H1 (cell line): ENCODE results near the gene MYLK. TPM values are rescaled to one million over a fixed set of nuclear protein-coding genes. Genes with fewer than 3 reads are reported as not detected.

ENCODE experiments used
- CTCF ChIA-PET: fragments of 300-600 bp; sonication (Branson Sonifier 250); formaldehyde crosslinking; loops from one replicate; lab custom pipeline; 2021; ENCODE audit not compliant: partially characterized antibody; lab: Charles Lee
- POLR2A ChIA-PET: fragments of 300-600 bp; sonication (Branson Sonifier 250); formaldehyde crosslinking; loops from one replicate; lab custom pipeline; 2021; ENCODE audit warnings: inconsistent platforms; ENCODE audit not compliant: partially characterized antibody; lab: Charles Lee
- DNase-seq, 2 experiments: peaks; one replicate each; pipeline versions ENCODE4 v3.0.0 to v3.0.0-alpha.2; 2010 to 2022; ENCODE audit warnings: low spot score in 2 of 2, low read depth in 1 of 2, mixed read lengths in 1 of 2
- FAIRE-seq: peaks from 2 replicates; lab custom pipeline; 2011; peaks lifted over from hg19 to GRCh38; lab: Jason Lieb, UNC
- H2AFZ ChIP-seq: 2 replicates; pipeline ENCODE4 v1.8.1; 2012; ENCODE audit warnings: low read length, inconsistent platforms
- H2AK5ac ChIP-seq: 2 replicates; pipeline ENCODE4 v1.6.1; 2013; ENCODE audit warnings: low read depth, low read length
- H2BK120ac ChIP-seq: replicated peaks from 2 replicates; pipeline ENCODE3; 2013; ENCODE audit warnings: low read depth, low read length, inconsistent platforms
- H2BK12ac ChIP-seq: 2 replicates; pipeline ENCODE4 v1.6.1; 2013; ENCODE audit warnings: low read depth, low read length
- H2BK15ac ChIP-seq: 2 replicates; pipeline ENCODE4 v1.6.1; 2013; ENCODE audit warnings: low read length
- H2BK20ac ChIP-seq: 2 replicates; pipeline ENCODE4 v1.6.1; 2013; ENCODE audit warnings: low read length
- H2BK5ac ChIP-seq: 2 replicates; pipeline ENCODE4 v1.6.1; 2013; ENCODE audit warnings: low read depth, low read length
- H3K14ac ChIP-seq: 2 replicates; pipeline ENCODE4 v1.6.1; 2013; ENCODE audit warnings: inconsistent platforms; ENCODE audit not compliant: insufficient read length
- H3K18ac ChIP-seq: 2 replicates; pipeline ENCODE4 v1.6.1; 2013; ENCODE audit warnings: low read length; ENCODE audit errors: extremely low read depth
- H3K23ac ChIP-seq: 2 replicates; pipeline ENCODE4 v1.6.1; 2013; ENCODE audit warnings: inconsistent platforms; ENCODE audit not compliant: insufficient read length
- H3K23me2 ChIP-seq: 2 replicates; pipeline ENCODE4 v1.6.1; 2013; ENCODE audit warnings: low read depth, low read length
- H3K27ac ChIP-seq: 2 replicates; pipeline ENCODE4 v1.6.1; 2011; ENCODE audit warnings: low read depth, low read length, inconsistent platforms
- H3K27me3 ChIP-seq, 4 experiments: replicated peaks in 1 of 4; 1 replicate in 1 of 4; 2 replicates in 3 of 4; pipeline versions ENCODE4 v1.6.1 to v1.8.1; 2011 to 2013; ENCODE audit warnings: low read length in 3 of 4, mild to moderate bottlenecking in 3 of 4, inconsistent platforms in 2 of 4, mixed read lengths in 2 of 4, moderate library complexity in 1 of 4; ENCODE audit not compliant: control insufficient read depth in 3 of 4, insufficient read depth in 3 of 4; ENCODE audit errors: extremely low read depth in 1 of 4
- H3K36me3 ChIP-seq, 4 experiments: 2 replicates each; pipeline versions ENCODE4 v1.6.1 to v1.8.1; 2011 to 2013; ENCODE audit warnings: mild to moderate bottlenecking in 4 of 4, low read length in 3 of 4, moderate library complexity in 2 of 4, control low read depth in 1 of 4, inconsistent platforms in 1 of 4; ENCODE audit not compliant: insufficient read depth in 4 of 4, control insufficient read depth in 2 of 4
- H3K4ac ChIP-seq: replicated peaks from 2 replicates; pipeline ENCODE3; 2013; ENCODE audit warnings: low read length, low read depth, mixed read lengths, inconsistent platforms; ENCODE audit not compliant: insufficient read length
- H3K4me1 ChIP-seq, 4 experiments: replicated peaks in 1 of 4; 1 replicate in 1 of 4; 2 replicates in 3 of 4; pipeline versions ENCODE4 v1.6.1 to v1.8.1; 2011 to 2013; ENCODE audit warnings: low read length in 3 of 4, inconsistent platforms in 2 of 4, mixed read lengths in 1 of 4; ENCODE audit not compliant: insufficient read depth in 4 of 4, control insufficient read depth in 3 of 4
- H3K4me2 ChIP-seq, 2 experiments: 2 replicates each; pipeline versions ENCODE4 v1.6.1 to v1.8.1; 2011 to 2013; ENCODE audit warnings: low read depth in 2 of 2, low read length in 2 of 2, control low read depth in 1 of 2, inconsistent platforms in 1 of 2, mild to moderate bottlenecking in 1 of 2; ENCODE audit not compliant: insufficient read depth in 1 of 2
- H3K4me3 ChIP-seq, 4 experiments: fragments of 200-600, 300-600 bp in 1 of 4; sonication (generic), shearing (Covaris generic), sonication (Bioruptor Twin) in 1 of 4; 2 replicates each; pipeline versions ENCODE4 v1.5.1 to v1.8.1; 2011 to 2016; ENCODE audit warnings: low read length in 4 of 4, low read depth in 3 of 4, control low read depth in 2 of 4, inconsistent platforms in 2 of 4, mild to moderate bottlenecking in 2 of 4, mixed read lengths in 1 of 4, moderate library complexity in 1 of 4; ENCODE audit not compliant: insufficient read depth in 2 of 4; ENCODE audit errors: extremely low read depth in 1 of 4
- H3K56ac ChIP-seq: replicated peaks from 2 replicates; pipeline ENCODE3; 2013; ENCODE audit warnings: low read depth, mild to moderate bottlenecking, mixed read lengths, low read length, inconsistent platforms; ENCODE audit not compliant: insufficient read length
- H3K79me1 ChIP-seq: 2 replicates; pipeline ENCODE4 v1.6.1; 2013; ENCODE audit warnings: low read depth, low read length, control low read depth
- H3K79me2 ChIP-seq, 2 experiments: 2 replicates each; pipeline versions ENCODE4 v1.6.1 to v1.8.1; 2012 to 2013; ENCODE audit warnings: low read length in 2 of 2, mild to moderate bottlenecking in 2 of 2, inconsistent platforms in 1 of 2; ENCODE audit not compliant: insufficient read depth in 2 of 2, control insufficient read depth in 1 of 2
- H3K9ac ChIP-seq, 4 experiments: replicated peaks in 1 of 4; 1 replicate in 1 of 4; 2 replicates in 3 of 4; pipeline versions ENCODE4 v1.6.1 to v1.8.1; 2011 to 2013; ENCODE audit warnings: low read depth in 3 of 4, low read length in 3 of 4, control low read depth in 2 of 4, mild to moderate bottlenecking in 2 of 4, moderate library complexity in 2 of 4, inconsistent platforms in 1 of 4; ENCODE audit errors: extremely low read depth in 1 of 4
- H3K9me3 ChIP-seq, 2 experiments: 2 replicates each; pipeline versions ENCODE4 v1.6.1 to v1.8.1; 2012 to 2013; ENCODE audit warnings: mild to moderate bottlenecking in 2 of 2, moderate library complexity in 2 of 2, control low read depth in 1 of 2, inconsistent platforms in 1 of 2, low read depth in 1 of 2, low read length in 1 of 2, mixed read lengths in 1 of 2; ENCODE audit not compliant: insufficient read depth in 2 of 2
- H4K20me1 ChIP-seq, 2 experiments: replicated peaks in 1 of 2; 2 replicates each; pipeline versions ENCODE3 to v1.8.1; 2011 to 2013; ENCODE audit warnings: inconsistent platforms in 2 of 2, low read length in 2 of 2, mild to moderate bottlenecking in 1 of 2; ENCODE audit not compliant: insufficient read depth in 2 of 2, control insufficient read depth in 1 of 2
- H4K5ac ChIP-seq: 2 replicates; pipeline ENCODE4 v1.6.1; 2013; ENCODE audit warnings: low read length, low read depth, mixed read lengths, inconsistent platforms; ENCODE audit not compliant: insufficient read length
- H4K8ac ChIP-seq: 2 replicates; pipeline ENCODE4 v1.8.0; 2013; ENCODE audit warnings: mild to moderate bottlenecking, moderate library complexity, low read length, inconsistent platforms; ENCODE audit not compliant: insufficient read depth; ENCODE audit errors: extremely low read depth
- H4K91ac ChIP-seq: replicated peaks from 2 replicates; pipeline ENCODE3; 2013; ENCODE audit warnings: low read length, mixed read lengths, inconsistent platforms; ENCODE audit not compliant: insufficient read length
- ASH2L ChIP-seq: fragments of 200-600, 300-600 bp; sonication (generic); IDR thresholded peaks from one replicate; pipeline ENCODE4 v1.7.1; 2017; ENCODE audit warnings: low read length
- BRCA1 ChIP-seq: IDR thresholded peaks from 2 replicates; pipeline ENCODE4 v1.6.1; 2012; ENCODE audit warnings: low read depth, low read length, improper control_type of control experiment
- CHD2 ChIP-seq: IDR thresholded peaks from 2 replicates; pipeline ENCODE4 v1.6.1; 2012; ENCODE audit warnings: low read length, improper control_type of control experiment
- CTBP2 ChIP-seq: IDR thresholded peaks from 2 replicates; pipeline ENCODE4 v1.7.0; 2011; ENCODE audit warnings: borderline replicate concordance, mild to moderate bottlenecking, moderate library complexity, mixed read lengths, low read length; ENCODE audit not compliant: insufficient read depth, insufficient read length
- CTCF ChIP-seq, 3 experiments: IDR thresholded peaks; 1 replicate in 2 of 3; 2 replicates in 1 of 3; pipeline versions ENCODE4 v1.5.1 to v1.6.1; 2011; ENCODE audit warnings: low read length in 3 of 3, mild to moderate bottlenecking in 3 of 3, inconsistent platforms in 2 of 3, low read depth in 1 of 3, moderate library complexity in 1 of 3; ENCODE audit not compliant: insufficient read depth in 1 of 3; ENCODE audit errors: control extremely low read depth in 1 of 3
- EP300 ChIP-seq, 2 experiments: IDR thresholded peaks; 1 replicate in 1 of 2; 2 replicates in 1 of 2; pipeline ENCODE4 v1.6.1; 2011 to 2012; ENCODE audit warnings: low read depth in 2 of 2, low read length in 2 of 2, mild to moderate bottlenecking in 2 of 2, borderline replicate concordance in 1 of 2, inconsistent platforms in 1 of 2, moderate library complexity in 1 of 2
- MAFK ChIP-seq: IDR thresholded peaks from 2 replicates; pipeline ENCODE4 v1.6.1; 2012; ENCODE audit warnings: low read depth, mild to moderate bottlenecking, improper control_type of control experiment, low read length
- POU5F1 ChIP-seq: IDR thresholded peaks from 2 replicates; pipeline ENCODE4 v1.6.1; 2011; ENCODE audit warnings: low read depth, mild to moderate bottlenecking, low read length, moderate library complexity
- RBBP5 ChIP-seq: IDR thresholded peaks from 2 replicates; pipeline ENCODE4 v1.7.1; 2012; ENCODE audit warnings: low read depth, mild to moderate bottlenecking, inconsistent platforms, low read length, moderate library complexity, borderline replicate concordance
- RFX5 ChIP-seq: IDR thresholded peaks from 2 replicates; pipeline ENCODE4 v1.6.1; 2011; ENCODE audit warnings: low read depth, low read length, improper control_type of control experiment, borderline replicate concordance
- SP2 ChIP-seq: IDR thresholded peaks from 2 replicates; pipeline ENCODE4 v1.6.1; 2012; ENCODE audit warnings: mild to moderate bottlenecking, low read length, inconsistent platforms
- ZNF274 ChIP-seq: IDR thresholded peaks from 2 replicates; pipeline ENCODE4 v1.7.0; 2012; ENCODE audit warnings: low read length, borderline replicate concordance; ENCODE audit errors: extremely low read depth
- WGBS, 2 experiments: shearing (Covaris generic) in 1 of 2; methylation state at CpG; one replicate each; pipeline versions ENCODE4 v1.1.6 to v1.1.7; 2013 to 2015; ENCODE audit warnings: low lambda C conversion rate in 2 of 2, mixed read lengths in 2 of 2, inconsistent platforms in 1 of 2, low coverage in 1 of 2, missing lambda C conversion rate in 1 of 2; ENCODE audit not compliant: insufficient replicate concordance in 2 of 2, insufficient coverage in 1 of 2, insufficient read length in 1 of 2; ENCODE audit errors: extremely low coverage in 1 of 2, missing lambda C conversion rate in 1 of 2; 5-methylcytosine and 5-hydroxymethylcytosine counted together
- polyA plus RNA-seq, 7 experiments: library from polyadenylated mRNA; depleted of rRNA in 3 of 7; stranded (reverse) in 5 of 7; unstranded in 2 of 7; fragments of >200 nt in 5 of 7; fragments of 200-250 nt in 2 of 7; gene quantifications; 1 replicate in 5 of 7; 2 replicates in 1 of 7; 4 replicates in 1 of 7; pipeline versions ENCODE4 v1.2.1 to v1.2.3, GENCODE V29; 2011 to 2013; ENCODE audit warnings: missing spikeins in 2 of 7, mixed read lengths in 2 of 7
- total RNA-seq: library from RNA; stranded (reverse); fragmentation: NEBNext Ultra II Directional; extraction: Animal tissue kit (Norgen Biotek cat#: 25700); gene quantifications from 2 replicates; pipeline ENCODE4 v1.2.1, GENCODE V29; 2021

MYLK gene
- total and polyA plus RNA-seq, 2 of the 8 experiments (the other 6 are each of a cell fraction or from before 2014, with no cell fraction given), result 11.6 to 21.3 TPM

- Histone ChIP-seq H2BK120ac (no peak overlapping the region), H3K14ac (no peak overlapping the region), H3K9me3 (peaks cover 13 to 16% of the 10 kb centered on the region in 2 experiments), H3K4ac (no peak overlapping the region), H2BK20ac (no peak overlapping the region), H3K56ac (no peak overlapping the region), H4K91ac (no peak overlapping the region), H3K79me1 (no peaks in the 10 kb centered on the region), H2AK5ac (no peak overlapping the region), H4K20me1 (no peaks in the 10 kb centered on the region), H3K27ac (no peak overlapping the region), H3K27me3 (no peaks in the 10 kb centered on the region), H2AFZ (no peak overlapping the region), H3K4me3 (no peak overlapping the region), H2BK12ac (no peak overlapping the region), H2BK15ac (no peak overlapping the region), H4K5ac (no peak overlapping the region), H3K18ac (no peak overlapping the region), H4K8ac (no peak overlapping the region), H3K23me2 (no peaks in the 10 kb centered on the region), H3K4me2 (no peak overlapping the region), H2BK5ac (no peak overlapping the region), H3K4me1 (no peaks in the 10 kb centered on the region), H3K36me3 (no peaks in the 10 kb centered on the region; a peak in 1 of 8 replicates), H3K79me2 (no peaks in the 10 kb centered on the region), H3K23ac (no peak overlapping the region), H3K9ac (no peak overlapping the region)
- FAIRE-seq, result no peak
- ChIA-PET CTCF (interaction anchor here (1.5 to 1.8 kb wide), 2 partner anchors 39 to 119 kb away, joined by 3 to 8 read pairs; no protein-coding TSS in a partner anchor), POLR2A (interaction anchor here (0.8 kb wide), 1 partner anchor 22 kb away, joined by 3 read pairs; no protein-coding TSS in a partner anchor)
- no peak for DNase-seq
- WGBS, 2 experiments, result 88% methylated on average over 4 of the region's 4 CpGs; no CpG with 5 or more reads in 1 of the 2 experiments
- no peak for TF ChIP-seq CTCF (IDR thresholded peaks at IDR 0.05; ENCODE audit: control extremely low read depth in 1 of 3, insufficient read depth in 1 of 3, low read depth in 1 of 3, low read length in 3 of 3)
- no peak for TF ChIP-seq RBBP5
- no peak for TF ChIP-seq SP2
- TF ChIP-seq BRCA1, result no peak
- no peak for TF ChIP-seq POU5F1
- TF ChIP-seq MAFK, result no peak
- no peak for TF ChIP-seq ASH2L
- no peak for TF ChIP-seq CTBP2
- no peak for TF ChIP-seq ZNF274
- TF ChIP-seq RFX5, result no peak
- no peak for TF ChIP-seq CHD2
- TF ChIP-seq EP300 (IDR thresholded peaks at IDR 0.05; ENCODE audit: borderline replicate concordance in 1 of 2, low read depth in 2 of 2, low read length in 2 of 2), result no peak
These were observed 41.4 kb downstream of the MYLK start for GRCh38 chr3:123842711-123843110.
